HG03066 (cell line): Measurements from ENCODE around the gene ATP1A3.

ENCODE experiments used
- ATAC-seq: cut with Tn5 transposase; IDR thresholded peaks from one replicate; pipeline ENCODE4 v1.9.1; 2021; ENCODE audit warnings: low read depth; ENCODE audit not compliant: unreplicated experiment

Gene ATP1A3

GRCh38 chr19:41919948-41920712 lies 73.9 kb downstream of the ATP1A3 start:
- ATAC-seq, result no peak

DNA sequence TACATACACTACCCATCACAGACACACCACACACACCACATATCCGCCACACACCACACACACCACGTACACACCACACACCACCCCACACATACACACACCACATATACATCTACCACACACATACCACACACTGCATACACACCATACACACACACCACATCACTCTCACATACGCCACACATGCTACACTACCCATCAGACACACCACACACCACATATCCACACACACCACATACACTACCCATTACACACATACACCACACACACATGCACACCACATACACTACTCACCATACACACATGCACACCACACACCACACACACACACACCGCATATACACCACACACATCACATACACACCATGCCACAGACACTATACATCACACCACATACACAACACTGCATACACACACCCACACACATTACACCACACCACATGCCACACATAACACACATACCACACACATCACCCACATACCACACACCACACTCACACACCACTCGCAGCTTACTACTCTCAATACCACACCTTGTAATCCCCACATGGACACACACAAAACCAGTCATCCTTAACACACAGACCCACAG lies 75.3 kb downstream of the ATP1A3 start:
- no peak for ATAC-seq

DNA sequence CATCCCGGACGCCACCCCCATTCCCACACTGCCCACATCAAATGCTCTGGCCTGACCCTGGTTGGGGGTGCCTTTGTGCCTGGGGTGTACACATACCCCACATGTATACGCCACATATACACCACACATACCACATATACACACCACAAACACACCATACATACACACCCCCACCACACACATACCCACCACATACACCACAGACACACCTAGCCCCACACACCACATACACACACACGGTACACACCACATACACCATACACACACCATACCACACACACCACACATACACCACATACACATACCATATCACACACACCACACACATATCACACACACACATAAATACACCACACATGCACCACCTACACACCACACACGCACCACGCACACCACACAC lies 75.9 kb downstream of the ATP1A3 start:
- no peak for ATAC-seq

GRCh38 chr19:41917676-41918075 lies 76.4 kb downstream of the ATP1A3 start:
- no peak for ATAC-seq
